HFF-Myc (cell line): ENCODE measurements around the gene AK5.
A peak's percentile ranks its signal among the peaks of the same experiment; 100 is the strongest.

ENCODE experiments used
- DNase-seq: peaks from one replicate; pipeline ENCODE4 v3.0.0-alpha.2; 2011; ENCODE audit warnings: low read depth; ENCODE audit errors: extremely low read depth
- H3K4me3 ChIP-seq: replicated peaks from 2 replicates; pipeline ENCODE4 v1.5.1; 2011; ENCODE audit warnings: low read depth, mild to moderate bottlenecking, control low read depth, low read length
- CTCF ChIP-seq: IDR thresholded peaks from 2 replicates; pipeline ENCODE4 v1.5.1; 2012; ENCODE audit warnings: mild to moderate bottlenecking, low read depth, low read length, control low read depth; ENCODE audit errors: missing control alignments

Gene AK5

GRCh38 chr1:77533660-77534305 is 252.0 kb downstream of the AK5 start:
- peak; percentile 75 for TF ChIP-seq CTCF
- no peak overlapping the region for H3K4me3 ChIP-seq
- DNase-seq: peak; percentile 46

- H3K4me3 ChIP-seq: no peak overlapping the region
- DNase-seq: no peak
- no peak for TF ChIP-seq CTCF
Observed at GRCh38 chr1:77534456-77534855, 252.6 kb downstream of the AK5 start.

- no peak overlapping the region for H3K4me3 ChIP-seq
- peak; percentile 87 for DNase-seq
- no peak for TF ChIP-seq CTCF
Observed at GRCh38 chr1:77536813-77537212, 255.0 kb downstream of the AK5 start.

GRCh38 chr1:77538956-77539518 is 257.2 kb downstream of the AK5 start:
- TF ChIP-seq CTCF: no peak
- no peak overlapping the region; the same call in 1 of the 2 replicates for H3K4me3 ChIP-seq
- DNase-seq: peak; percentile 47

GRCh38 chr1:77539519-77540142 is 257.8 kb downstream of the AK5 start:
- H3K4me3 ChIP-seq: no peak overlapping the region; the same call in 1 of the 2 replicates
- no peak for TF ChIP-seq CTCF
- DNase-seq: peak; percentile 77

- TF ChIP-seq CTCF: no peak
Observed at GRCh38 chr1:77540501-77541161, 258.8 kb downstream of the AK5 start.

More at GRCh38 chr1:77540501-77541161, 258.8 kb downstream of the AK5 start:
- DNase-seq: no peak
- H3K4me3 ChIP-seq: no peak overlapping the region
